HL-60 (cell line): ENCODE results near the gene CNNM1.

Source experiments
- GABPA ChIP-seq: IDR thresholded peaks from 2 replicates; pipeline ENCODE4 v1.6.1; 2012; ENCODE audit warnings: low read depth
- SPI1 ChIP-seq: IDR thresholded peaks from 2 replicates; pipeline ENCODE4 v1.6.1; 2012; ENCODE audit warnings: low read depth, mild to moderate bottlenecking, borderline replicate concordance
- TF ChIP-seq, protein P1 (sequence below): IDR thresholded peaks from one replicate; pipeline ENCODE4 v1.5.1; 2011; ENCODE audit warnings: low read length, control low read depth, inconsistent platforms; ENCODE audit not compliant: insufficient read depth
- TF ChIP-seq, protein P2 (sequence below): IDR thresholded peaks from 2 replicates; pipeline ENCODE4 v1.6.1; 2012; ENCODE audit warnings: low read depth; ENCODE audit not compliant: insufficient replicate concordance

GRCh38 chr10:99422529-99423096, 93.5 kb downstream of the CNNM1 start:
- no peak for TF ChIP-seq GABPA
- TF ChIP-seq, protein P1, sequence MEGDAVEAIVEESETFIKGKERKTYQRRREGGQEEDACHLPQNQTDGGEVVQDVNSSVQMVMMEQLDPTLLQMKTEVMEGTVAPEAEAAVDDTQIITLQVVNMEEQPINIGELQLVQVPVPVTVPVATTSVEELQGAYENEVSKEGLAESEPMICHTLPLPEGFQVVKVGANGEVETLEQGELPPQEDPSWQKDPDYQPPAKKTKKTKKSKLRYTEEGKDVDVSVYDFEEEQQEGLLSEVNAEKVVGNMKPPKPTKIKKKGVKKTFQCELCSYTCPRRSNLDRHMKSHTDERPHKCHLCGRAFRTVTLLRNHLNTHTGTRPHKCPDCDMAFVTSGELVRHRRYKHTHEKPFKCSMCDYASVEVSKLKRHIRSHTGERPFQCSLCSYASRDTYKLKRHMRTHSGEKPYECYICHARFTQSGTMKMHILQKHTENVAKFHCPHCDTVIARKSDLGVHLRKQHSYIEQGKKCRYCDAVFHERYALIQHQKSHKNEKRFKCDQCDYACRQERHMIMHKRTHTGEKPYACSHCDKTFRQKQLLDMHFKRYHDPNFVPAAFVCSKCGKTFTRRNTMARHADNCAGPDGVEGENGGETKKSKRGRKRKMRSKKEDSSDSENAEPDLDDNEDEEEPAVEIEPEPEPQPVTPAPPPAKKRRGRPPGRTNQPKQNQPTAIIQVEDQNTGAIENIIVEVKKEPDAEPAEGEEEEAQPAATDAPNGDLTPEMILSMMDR: no peak
- TF ChIP-seq SPI1: no peak
- TF ChIP-seq, protein P2, sequence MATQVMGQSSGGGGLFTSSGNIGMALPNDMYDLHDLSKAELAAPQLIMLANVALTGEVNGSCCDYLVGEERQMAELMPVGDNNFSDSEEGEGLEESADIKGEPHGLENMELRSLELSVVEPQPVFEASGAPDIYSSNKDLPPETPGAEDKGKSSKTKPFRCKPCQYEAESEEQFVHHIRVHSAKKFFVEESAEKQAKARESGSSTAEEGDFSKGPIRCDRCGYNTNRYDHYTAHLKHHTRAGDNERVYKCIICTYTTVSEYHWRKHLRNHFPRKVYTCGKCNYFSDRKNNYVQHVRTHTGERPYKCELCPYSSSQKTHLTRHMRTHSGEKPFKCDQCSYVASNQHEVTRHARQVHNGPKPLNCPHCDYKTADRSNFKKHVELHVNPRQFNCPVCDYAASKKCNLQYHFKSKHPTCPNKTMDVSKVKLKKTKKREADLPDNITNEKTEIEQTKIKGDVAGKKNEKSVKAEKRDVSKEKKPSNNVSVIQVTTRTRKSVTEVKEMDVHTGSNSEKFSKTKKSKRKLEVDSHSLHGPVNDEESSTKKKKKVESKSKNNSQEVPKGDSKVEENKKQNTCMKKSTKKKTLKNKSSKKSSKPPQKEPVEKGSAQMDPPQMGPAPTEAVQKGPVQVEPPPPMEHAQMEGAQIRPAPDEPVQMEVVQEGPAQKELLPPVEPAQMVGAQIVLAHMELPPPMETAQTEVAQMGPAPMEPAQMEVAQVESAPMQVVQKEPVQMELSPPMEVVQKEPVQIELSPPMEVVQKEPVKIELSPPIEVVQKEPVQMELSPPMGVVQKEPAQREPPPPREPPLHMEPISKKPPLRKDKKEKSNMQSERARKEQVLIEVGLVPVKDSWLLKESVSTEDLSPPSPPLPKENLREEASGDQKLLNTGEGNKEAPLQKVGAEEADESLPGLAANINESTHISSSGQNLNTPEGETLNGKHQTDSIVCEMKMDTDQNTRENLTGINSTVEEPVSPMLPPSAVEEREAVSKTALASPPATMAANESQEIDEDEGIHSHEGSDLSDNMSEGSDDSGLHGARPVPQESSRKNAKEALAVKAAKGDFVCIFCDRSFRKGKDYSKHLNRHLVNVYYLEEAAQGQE: no peak
